ENCODE measurements around the gene SH2D4B. TPM values are rescaled to one million over a fixed set of nuclear protein-coding genes. Genes with fewer than 3 reads are reported as not detected.

The SH2D4B gene
- total RNA-seq, 2 donors from 2014 or later, result 0.12 TPM; not detected in 1

DNA sequence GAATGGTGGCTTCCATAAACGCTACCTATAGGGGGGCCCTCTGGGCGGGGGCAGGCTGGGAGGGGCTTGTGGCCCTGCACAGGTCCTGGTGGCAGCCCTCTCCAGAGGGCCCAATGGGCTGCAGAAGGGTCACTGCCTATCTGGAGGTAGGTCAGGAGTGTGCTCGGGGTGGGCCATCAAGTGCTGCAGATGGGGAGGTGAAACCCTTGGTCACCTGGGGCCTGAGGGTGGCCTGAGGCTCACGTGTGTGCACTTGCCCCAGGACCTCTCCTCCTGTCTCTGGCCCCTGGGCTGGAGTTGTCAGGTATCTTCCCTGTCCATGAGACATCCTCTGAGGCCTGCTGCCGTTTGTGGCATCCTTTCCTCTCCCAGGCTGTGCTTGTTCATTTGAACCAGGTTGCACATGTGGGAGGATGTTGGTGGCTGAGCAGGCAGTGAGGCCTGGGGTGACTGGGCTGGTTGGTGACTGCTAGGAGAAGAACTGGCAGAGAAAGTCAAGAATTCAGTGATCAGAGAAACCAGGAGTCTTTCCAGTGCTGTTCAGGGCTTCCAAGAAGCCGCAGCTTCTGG lies 21.1 kb upstream of the SH2D4B start:
- no peaks in the 10 kb centered on the region for H3K27me3 ChIP-seq
- H3K36me3 ChIP-seq, result peaks cover 88% of the 10 kb centered on the region
- TF ChIP-seq CTCF (IDR thresholded peaks at IDR 0.05), result no peak
- DNase-seq (ENCODE audit: low spot score), result no peak
- peak overlapping the region in 1 of 2 donors; percentile 13 for H3K27ac ChIP-seq
- H3K4me3 ChIP-seq, result no peak overlapping the region
- H3K9me3 ChIP-seq, result no peaks in the 10 kb centered on the region
- H3K4me1 ChIP-seq, result peaks cover 0 to 28% of the 10 kb centered on the region in 2 donors

GRCh38 chr10:80517416-80518142 lies 20.1 kb upstream of the SH2D4B start:
- DNase-seq (ENCODE audit: low spot score), result no peak
- Histone ChIP-seq H3K27ac (peak overlapping the region in 1 of 2 donors; percentile 35), H3K4me3 (no peak overlapping the region), H3K9me3 (no peaks in the 10 kb centered on the region), H3K36me3 (peaks cover 80% of the 10 kb centered on the region), H3K4me1 (peaks cover 0 to 28% of the 10 kb centered on the region in 2 donors), H3K27me3 (no peaks in the 10 kb centered on the region)
- no peak for TF ChIP-seq CTCF (IDR thresholded peaks at IDR 0.05)

DNA sequence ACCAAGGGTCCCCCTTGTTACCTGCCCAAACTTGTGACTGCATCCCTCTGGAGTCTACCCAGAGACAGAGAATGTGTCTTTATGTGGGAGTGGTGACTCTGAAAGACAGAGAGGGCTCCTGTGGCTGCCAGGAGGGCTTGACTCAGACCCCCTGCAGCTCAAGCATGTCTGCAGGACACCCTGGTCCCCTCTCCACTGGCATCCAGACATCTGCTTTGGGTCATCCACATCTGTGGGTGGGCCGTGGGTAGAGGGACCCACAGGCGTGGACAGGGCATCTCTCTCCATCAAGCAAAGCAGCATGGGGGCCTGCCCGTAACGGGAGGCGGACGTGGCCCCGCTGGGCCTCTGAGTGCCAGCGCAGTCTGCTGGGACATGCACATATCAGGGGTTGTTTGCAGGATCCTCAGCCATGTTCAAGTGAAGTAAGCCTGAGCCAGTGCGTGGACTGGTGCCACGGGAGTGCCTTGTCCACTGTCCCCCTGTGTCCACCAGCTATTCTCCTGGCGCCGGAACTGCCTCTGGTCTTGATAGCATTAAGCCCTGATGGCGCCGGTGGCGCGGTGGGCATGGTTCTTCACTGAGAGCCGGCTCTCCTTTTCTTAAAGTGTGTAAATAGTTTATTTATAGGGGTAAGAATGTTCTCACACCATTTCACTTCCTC lies 19.4 kb upstream of the SH2D4B start:
- Histone ChIP-seq H3K27me3 (no peaks in the 10 kb centered on the region), H3K4me1 (peaks cover 0 to 28% of the 10 kb centered on the region in 2 donors), H3K9me3 (no peaks in the 10 kb centered on the region), H3K36me3 (peaks cover 73% of the 10 kb centered on the region), H3K27ac (peak overlapping the region in 1 of 2 donors; percentile 35), H3K4me3 (no peak overlapping the region)
- no peak for DNase-seq (ENCODE audit: low spot score)
- TF ChIP-seq CTCF (IDR thresholded peaks at IDR 0.05), result no peak

GRCh38 chr10:80518807-80519360 lies 18.8 kb upstream of the SH2D4B start:
- no peak overlapping the region for H3K4me3 ChIP-seq
- H3K4me1 ChIP-seq, result peaks cover 0 to 31% of the 10 kb centered on the region in 2 donors
- no peaks in the 10 kb centered on the region for H3K27me3 ChIP-seq
- DNase-seq (ENCODE audit: low spot score), result no peak
- H3K36me3 ChIP-seq, result peaks cover 67% of the 10 kb centered on the region
- TF ChIP-seq CTCF (IDR thresholded peaks at IDR 0.05), result no peak
- H3K9me3 ChIP-seq, result no peaks in the 10 kb centered on the region
- peak overlapping the region in 1 of 2 donors; percentile 1 for H3K27ac ChIP-seq

- Histone ChIP-seq H3K27ac (no peak overlapping the region), H3K27me3 (no peaks in the 10 kb centered on the region), H3K4me3 (no peak overlapping the region), H3K36me3 (peaks cover 56% of the 10 kb centered on the region), H3K4me1 (peaks cover 0 to 39% of the 10 kb centered on the region in 2 donors), H3K9me3 (no peaks in the 10 kb centered on the region)
- no peak for DNase-seq (ENCODE audit: low spot score)
- TF ChIP-seq CTCF (IDR thresholded peaks at IDR 0.05), result no peak
Measured at GRCh38 chr10:80519936-80520650, 17.6 kb upstream of the SH2D4B start.

Data from right atrium auricular region (tissue), 2 donors.